ENCODE results near the gene KRT79.

Gene KRT79

GRCh38 chr12:52829986-52830770 is 3.9 kb downstream of the KRT79 start:
- Histone ChIP-seq H3K9me3 (ENCODE audit: insufficient read depth, low read depth, low read length) (no peaks in the 10 kb centered on the region), H3K27ac (ENCODE audit: low read length) (no peak overlapping the region), H3K4me1 (ENCODE audit: insufficient read depth, low read length) (no peaks in the 10 kb centered on the region), H3K36me3 (ENCODE audit: insufficient read depth, low read depth, low read length) (no peaks in the 10 kb centered on the region), H3K27me3 (ENCODE audit: insufficient read depth, low read length) (no peaks in the 10 kb centered on the region), H3K9ac (ENCODE audit: low read depth, low read length) (no peak overlapping the region), H3K4me3 (ENCODE audit: low read length) (no peak overlapping the region)

- H3K9ac ChIP-seq (ENCODE audit: low read depth, low read length) = no peak overlapping the region
- no peaks in the 10 kb centered on the region for H3K36me3 ChIP-seq (ENCODE audit: insufficient read depth, low read depth, low read length)
- no peaks in the 10 kb centered on the region for H3K27me3 ChIP-seq (ENCODE audit: insufficient read depth, low read length)
- no peak overlapping the region for H3K27ac ChIP-seq (ENCODE audit: low read length)
- H3K4me3 ChIP-seq (ENCODE audit: low read length) = no peak overlapping the region
- no peaks in the 10 kb centered on the region for H3K4me1 ChIP-seq (ENCODE audit: insufficient read depth, low read length)
- no peaks in the 10 kb centered on the region for H3K9me3 ChIP-seq (ENCODE audit: insufficient read depth, low read depth, low read length)
These were observed 5.5 kb downstream of the KRT79 start for GRCh38 chr12:52828591-52829021.

- no peak overlapping the region for H3K27ac ChIP-seq (ENCODE audit: low read length)
- no peaks in the 10 kb centered on the region for H3K36me3 ChIP-seq (ENCODE audit: insufficient read depth, low read depth, low read length)
- no peaks in the 10 kb centered on the region for H3K27me3 ChIP-seq (ENCODE audit: insufficient read depth, low read length)
- no peaks in the 10 kb centered on the region for H3K4me1 ChIP-seq (ENCODE audit: insufficient read depth, low read length)
- no peak overlapping the region for H3K4me3 ChIP-seq (ENCODE audit: low read length)
- no peak overlapping the region for H3K9ac ChIP-seq (ENCODE audit: low read depth, low read length)
- no peaks in the 10 kb centered on the region for H3K9me3 ChIP-seq (ENCODE audit: insufficient read depth, low read depth, low read length)
These were observed 6.0 kb downstream of the KRT79 start for GRCh38 chr12:52828156-52828555.

- Histone ChIP-seq H3K36me3 (ENCODE audit: insufficient read depth, low read depth, low read length) (no peaks in the 10 kb centered on the region), H3K27me3 (ENCODE audit: insufficient read depth, low read length) (no peaks in the 10 kb centered on the region), H3K27ac (ENCODE audit: low read length) (no peak overlapping the region), H3K4me1 (ENCODE audit: insufficient read depth, low read length) (no peaks in the 10 kb centered on the region), H3K4me3 (ENCODE audit: low read length) (no peak overlapping the region), H3K9me3 (ENCODE audit: insufficient read depth, low read depth, low read length) (no peaks in the 10 kb centered on the region), H3K9ac (ENCODE audit: low read depth, low read length) (no peak overlapping the region)
These were observed 6.5 kb downstream of the KRT79 start for GRCh38 chr12:52827499-52828090.

GRCh38 chr12:52826611-52827498 is 7.3 kb downstream of the KRT79 start:
- Histone ChIP-seq H3K36me3 (ENCODE audit: insufficient read depth, low read depth, low read length) (no peaks in the 10 kb centered on the region), H3K4me1 (ENCODE audit: insufficient read depth, low read length) (no peaks in the 10 kb centered on the region), H3K9ac (ENCODE audit: low read depth, low read length) (no peak overlapping the region), H3K27ac (ENCODE audit: low read length) (no peak overlapping the region), H3K27me3 (ENCODE audit: insufficient read depth, low read length) (no peaks in the 10 kb centered on the region; the same call in 1 of the 2 replicates), H3K9me3 (ENCODE audit: insufficient read depth, low read depth, low read length) (no peaks in the 10 kb centered on the region), H3K4me3 (ENCODE audit: low read length) (no peak overlapping the region)

GRCh38 chr12:52825961-52826360 is 8.2 kb downstream of the KRT79 start:
- H3K27me3 ChIP-seq (ENCODE audit: insufficient read depth, low read length) = no peaks in the 10 kb centered on the region; the same call in 1 of the 2 replicates
- no peak overlapping the region for H3K9ac ChIP-seq (ENCODE audit: low read depth, low read length)
- H3K9me3 ChIP-seq (ENCODE audit: insufficient read depth, low read depth, low read length) = no peaks in the 10 kb centered on the region

GRCh38 chr12:52824741-52825410 is 9.2 kb downstream of the KRT79 start:
- H3K27me3 ChIP-seq (ENCODE audit: insufficient read depth, low read length) = no peaks in the 10 kb centered on the region; the same call in 1 of the 2 replicates
- no peak overlapping the region for H3K9ac ChIP-seq (ENCODE audit: low read depth, low read length)

More at GRCh38 chr12:52825961-52826360, 8.2 kb downstream of the KRT79 start:
- Histone ChIP-seq H3K4me3 (ENCODE audit: low read length) (no peak overlapping the region), H3K27ac (ENCODE audit: low read length) (no peak overlapping the region), H3K4me1 (ENCODE audit: insufficient read depth, low read length) (no peaks in the 10 kb centered on the region), H3K36me3 (ENCODE audit: insufficient read depth, low read depth, low read length) (no peaks in the 10 kb centered on the region)

GRCh38 chr12:52823761-52824450 is 10.2 kb downstream of the KRT79 start:
- H3K9ac ChIP-seq (ENCODE audit: low read depth, low read length) = no peak overlapping the region
- no peaks in the 10 kb centered on the region for H3K4me1 ChIP-seq (ENCODE audit: insufficient read depth, low read length)
- no peaks in the 10 kb centered on the region; the same call in 1 of the 2 replicates for H3K27me3 ChIP-seq (ENCODE audit: insufficient read depth, low read length)

More at GRCh38 chr12:52824741-52825410, 9.2 kb downstream of the KRT79 start:
- H3K9me3 ChIP-seq (ENCODE audit: insufficient read depth, low read depth, low read length) = no peaks in the 10 kb centered on the region
- H3K36me3 ChIP-seq (ENCODE audit: insufficient read depth, low read depth, low read length) = no peaks in the 10 kb centered on the region
- no peak overlapping the region for H3K4me3 ChIP-seq (ENCODE audit: low read length)
- H3K4me1 ChIP-seq (ENCODE audit: insufficient read depth, low read length) = no peaks in the 10 kb centered on the region
- no peak overlapping the region for H3K27ac ChIP-seq (ENCODE audit: low read length)

GRCh38 chr12:52822771-52823510 is 11.2 kb downstream of the KRT79 start:
- Histone ChIP-seq H3K9me3 (ENCODE audit: insufficient read depth, low read depth, low read length) (no peaks in the 10 kb centered on the region), H3K27me3 (ENCODE audit: insufficient read depth, low read length) (no peaks in the 10 kb centered on the region; the same call in 1 of the 2 replicates), H3K9ac (ENCODE audit: low read depth, low read length) (no peak overlapping the region), H3K36me3 (ENCODE audit: insufficient read depth, low read depth, low read length) (no peaks in the 10 kb centered on the region), H3K4me3 (ENCODE audit: low read length) (no peak overlapping the region), H3K27ac (ENCODE audit: low read length) (no peak overlapping the region), H3K4me1 (ENCODE audit: insufficient read depth, low read length) (no peaks in the 10 kb centered on the region)

More at GRCh38 chr12:52823761-52824450, 10.2 kb downstream of the KRT79 start:
- Histone ChIP-seq H3K9me3 (ENCODE audit: insufficient read depth, low read depth, low read length) (no peaks in the 10 kb centered on the region), H3K4me3 (ENCODE audit: low read length) (no peak overlapping the region), H3K36me3 (ENCODE audit: insufficient read depth, low read depth, low read length) (no peaks in the 10 kb centered on the region), H3K27ac (ENCODE audit: low read length) (no peak overlapping the region)

- H3K4me1 ChIP-seq (ENCODE audit: insufficient read depth, low read length) = no peaks in the 10 kb centered on the region
- H3K9me3 ChIP-seq (ENCODE audit: insufficient read depth, low read depth, low read length) = no peaks in the 10 kb centered on the region
- no peak overlapping the region for H3K27ac ChIP-seq (ENCODE audit: low read length)
- H3K9ac ChIP-seq (ENCODE audit: low read depth, low read length) = no peak overlapping the region
- H3K4me3 ChIP-seq (ENCODE audit: low read length) = no peak overlapping the region
- H3K36me3 ChIP-seq (ENCODE audit: insufficient read depth, low read depth, low read length) = no peaks in the 10 kb centered on the region
- H3K27me3 ChIP-seq (ENCODE audit: insufficient read depth, low read length) = no peaks in the 10 kb centered on the region; the same call in 1 of the 2 replicates
These were observed 12.1 kb downstream of the KRT79 start for GRCh38 chr12:52821826-52822660.
